HUDEP-2 (cell line): ENCODE measurements around the gene ENOX1.

ENCODE experiments used
- DNase-seq, 76 experiments: peaks; one replicate each; lab custom pipeline; 2025; ENCODE audit not compliant: unreplicated experiment in 76 of 76; lab: John Stamatoyannopoulos, UW

The ENOX1 gene

DNA sequence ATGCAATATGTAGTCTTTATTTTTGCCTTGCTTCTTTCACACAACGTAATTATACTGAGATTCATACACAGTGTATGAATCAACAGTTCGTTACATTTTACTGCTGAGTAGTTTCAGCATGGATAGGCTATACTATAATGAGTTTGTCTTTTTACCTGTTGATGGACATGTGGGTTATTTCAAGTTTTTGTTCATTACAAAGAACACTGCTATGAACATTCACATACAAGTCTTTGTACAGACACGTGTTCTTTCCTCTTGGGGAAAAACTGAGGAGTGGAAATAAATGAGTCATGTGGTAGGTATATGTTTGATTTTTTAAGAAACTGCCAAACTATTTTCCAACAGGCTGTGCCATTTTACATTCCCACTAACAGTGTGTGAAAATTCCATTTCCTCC is 35.1 kb downstream of the ENOX1 start:
- DNase-seq = no peak

DNA sequence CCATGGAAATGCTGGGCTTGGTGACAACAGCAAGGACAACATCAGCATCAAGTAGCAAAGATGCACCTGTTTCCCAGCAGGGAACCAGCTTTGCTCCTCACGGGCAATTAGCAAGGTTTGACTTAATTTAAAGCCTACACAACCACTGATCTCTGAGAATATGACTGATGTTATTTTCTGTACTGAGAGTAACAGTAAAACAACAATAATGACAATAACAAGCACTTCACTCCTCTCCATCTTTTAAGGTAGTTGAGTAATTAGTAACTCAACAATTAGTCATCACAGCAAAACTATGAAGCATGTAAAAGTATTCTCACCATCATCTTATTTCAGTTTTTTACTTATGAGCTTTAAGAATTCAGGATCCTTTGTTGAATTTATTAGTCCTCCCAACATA is 37.3 kb downstream of the ENOX1 start:
- DNase-seq = no peak

DNA sequence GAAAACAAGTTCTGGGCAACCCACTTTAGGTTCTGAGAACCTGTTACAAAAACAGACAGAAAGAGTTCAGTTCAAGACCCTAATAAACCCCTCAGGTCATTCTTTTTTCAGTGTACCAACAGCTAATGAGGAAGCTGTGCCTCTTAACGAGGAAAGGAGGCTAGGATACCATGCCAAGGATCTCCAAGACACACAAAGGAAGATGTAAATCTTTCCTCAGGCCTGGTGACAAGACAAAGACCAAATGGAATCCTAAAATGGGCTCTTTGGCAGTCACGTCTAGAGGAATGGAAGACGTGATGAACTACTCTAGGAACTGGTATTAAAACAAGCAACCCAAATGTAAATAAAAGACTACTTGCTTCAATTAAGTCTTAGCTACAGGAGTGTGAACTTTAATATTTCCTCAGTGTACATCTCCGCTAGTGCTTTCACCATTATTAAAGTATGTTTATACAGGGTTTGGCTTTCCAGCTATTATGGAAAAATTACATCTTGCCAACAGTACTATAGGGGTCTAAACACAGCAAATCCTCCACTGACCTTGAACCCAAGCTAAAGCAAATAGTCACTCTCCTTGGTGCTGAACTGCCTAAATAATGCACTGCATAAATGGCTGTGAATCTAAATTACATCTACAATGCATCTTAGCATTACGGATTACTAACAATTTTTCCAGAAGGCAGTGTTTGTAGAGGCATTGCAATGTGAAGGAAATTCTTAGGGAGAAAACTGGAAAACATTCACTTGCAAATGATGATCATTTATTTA is 42.3 kb downstream of the ENOX1 start:
- DNase-seq = no peak

DNA sequence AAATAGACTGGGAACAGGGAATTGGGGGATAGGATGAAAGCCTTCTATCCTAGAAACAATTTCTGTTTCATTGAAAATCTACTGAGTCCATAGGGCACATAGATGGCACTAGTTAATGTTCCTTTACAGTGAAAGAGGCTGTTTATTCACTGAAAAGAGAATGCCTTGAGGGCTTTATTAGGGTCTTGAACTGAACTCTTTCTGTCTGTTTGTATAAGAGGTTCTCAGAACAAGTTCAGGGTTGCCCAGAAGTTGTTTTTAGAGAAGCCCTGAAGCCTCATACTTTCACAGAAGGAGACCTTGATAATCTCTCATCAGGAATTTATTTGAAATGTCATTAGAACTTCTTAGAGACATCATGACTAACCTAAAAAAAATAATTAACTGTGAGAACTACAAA is 43.9 kb downstream of the ENOX1 start:
- DNase-seq = no peak

DNA sequence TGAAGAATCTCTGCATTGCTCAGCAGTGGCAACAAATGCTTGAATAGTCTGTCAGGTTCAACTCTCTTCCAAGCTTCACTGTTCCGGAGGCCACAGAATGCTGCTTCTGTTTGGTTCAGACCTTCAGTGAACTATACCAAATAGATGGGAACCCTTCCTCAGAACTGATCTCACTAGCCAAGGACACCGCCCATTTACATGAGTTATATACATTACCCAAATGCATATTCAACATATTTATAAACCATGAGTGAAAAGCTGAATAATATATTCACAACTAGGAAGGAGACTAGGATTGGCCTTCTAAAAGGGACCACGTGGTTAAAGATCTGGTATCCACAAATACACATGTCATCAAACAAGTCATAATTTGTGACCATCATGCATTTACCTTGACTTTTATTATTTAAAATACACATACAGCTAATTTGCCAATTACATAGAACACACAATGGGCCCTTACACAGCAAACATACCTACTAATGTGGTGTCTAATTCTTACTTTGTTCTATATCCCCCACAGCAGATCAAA is 49.3 kb downstream of the ENOX1 start:
- DNase-seq = no peak

DNA sequence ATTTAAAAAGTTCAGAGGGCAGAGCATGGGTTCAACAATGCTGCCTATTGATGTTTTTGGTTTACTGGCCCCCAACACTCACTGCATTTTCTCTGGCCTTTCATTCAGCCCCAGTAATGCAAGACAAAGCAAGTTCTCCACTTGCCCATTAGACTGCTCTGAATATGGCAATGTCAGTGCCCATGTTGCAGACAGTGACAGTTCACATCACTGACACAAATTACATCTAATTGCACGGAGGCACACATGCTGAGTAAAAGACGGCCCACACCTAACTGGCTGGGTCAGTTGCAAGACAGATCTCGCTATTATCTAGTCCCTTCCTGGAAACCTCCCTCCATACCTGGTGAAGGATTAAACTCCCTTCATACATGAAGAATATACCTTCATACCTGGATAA is 54.0 kb downstream of the ENOX1 start:
- DNase-seq = no peak

DNA sequence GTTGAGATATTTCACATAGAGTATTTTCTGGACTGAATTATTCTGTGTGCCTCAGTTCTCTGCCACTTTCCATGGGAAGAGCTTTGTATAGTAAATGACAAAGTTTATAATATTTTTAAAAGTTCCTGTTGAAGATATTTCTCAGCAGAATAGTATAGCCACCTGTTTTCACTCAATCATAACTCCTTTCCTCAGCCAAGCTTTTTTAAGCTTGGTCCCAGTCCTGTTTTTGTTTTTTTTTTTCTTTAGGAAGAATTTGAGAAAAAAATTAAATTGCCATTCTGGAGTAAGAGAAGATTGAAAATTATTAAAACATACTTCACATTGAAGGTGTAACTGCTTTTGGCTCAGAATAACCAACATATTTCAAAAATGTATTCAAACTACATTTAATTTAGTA is 55.5 kb downstream of the ENOX1 start:
- DNase-seq = no peak

DNA sequence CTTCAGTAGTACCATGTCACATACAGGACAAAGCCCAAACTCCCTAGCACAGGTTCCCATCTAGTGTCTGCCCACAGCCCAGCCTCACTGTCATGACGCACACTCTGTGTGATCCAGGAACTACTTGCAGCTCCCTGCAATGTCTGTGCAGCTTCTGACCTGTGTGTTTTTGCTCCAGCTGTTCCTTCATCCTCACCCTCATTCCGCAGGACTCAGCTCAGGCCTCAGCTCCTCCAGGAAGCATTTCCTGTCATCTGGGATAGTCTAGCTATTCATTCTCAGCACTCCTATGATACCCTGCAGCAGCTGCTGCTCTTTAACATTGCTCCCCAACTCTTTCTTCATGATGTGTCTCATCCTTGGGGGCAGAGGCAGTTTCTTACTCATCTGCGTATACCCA is 56.1 kb downstream of the ENOX1 start:
- DNase-seq = no peak

DNA sequence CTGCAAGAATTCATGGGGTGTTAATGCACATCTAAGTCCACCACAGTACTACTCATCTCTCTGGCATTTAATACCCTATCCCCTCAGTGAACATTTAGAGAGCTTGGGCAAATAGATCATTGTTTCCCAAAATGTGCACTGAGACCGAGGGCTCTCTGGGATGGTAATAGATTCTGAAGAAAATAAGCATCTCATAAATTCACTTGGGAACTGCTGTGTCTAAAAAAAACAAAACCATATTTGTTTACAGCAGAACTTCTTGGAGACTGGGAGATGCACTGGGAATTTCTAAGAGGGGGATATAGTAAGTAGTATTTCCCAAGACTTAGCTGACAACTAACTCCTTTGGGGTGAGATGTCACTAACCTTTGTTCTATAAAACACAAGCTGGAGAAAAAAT is 58.4 kb downstream of the ENOX1 start:
- no peak for DNase-seq

DNA sequence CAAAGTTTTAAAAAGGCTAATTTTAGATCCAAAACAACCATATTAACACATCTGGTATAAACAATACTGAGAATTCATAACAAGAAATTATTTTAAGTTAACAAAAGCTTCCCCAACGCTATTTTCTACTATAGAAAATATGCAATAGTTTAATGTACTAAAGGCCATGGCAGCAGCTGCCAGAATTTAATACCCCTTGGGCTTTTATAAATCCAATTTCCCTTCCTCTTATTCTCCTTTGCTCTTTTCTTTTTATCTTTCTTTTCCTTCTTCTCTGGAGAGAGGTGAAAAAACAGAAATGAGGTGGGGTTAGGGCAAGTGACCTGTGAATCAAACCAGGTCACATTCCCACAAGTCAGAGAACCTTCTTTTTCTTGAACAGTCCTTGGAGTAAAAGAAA is 58.9 kb downstream of the ENOX1 start:
- no peak for DNase-seq

DNA sequence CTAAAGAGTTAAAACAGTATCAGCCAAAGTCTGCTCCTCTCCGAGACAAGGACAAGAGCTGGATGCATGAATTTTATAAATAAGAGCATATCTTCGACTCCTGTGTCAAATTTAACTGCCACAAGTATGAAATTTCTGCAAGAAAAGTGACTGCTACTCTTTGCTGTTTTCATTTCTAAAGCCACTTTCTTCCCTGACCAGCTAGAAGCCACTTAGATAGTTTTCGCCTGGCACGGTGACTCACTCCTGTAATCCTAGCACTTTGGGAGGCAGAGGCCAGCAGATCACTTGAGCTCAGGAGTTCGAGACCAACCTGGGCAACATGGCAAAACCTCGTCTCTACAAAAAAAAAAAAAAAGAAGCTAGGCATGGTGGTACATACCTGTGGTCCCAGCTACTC is 61.3 kb downstream of the ENOX1 start:
- DNase-seq = no peak

DNA sequence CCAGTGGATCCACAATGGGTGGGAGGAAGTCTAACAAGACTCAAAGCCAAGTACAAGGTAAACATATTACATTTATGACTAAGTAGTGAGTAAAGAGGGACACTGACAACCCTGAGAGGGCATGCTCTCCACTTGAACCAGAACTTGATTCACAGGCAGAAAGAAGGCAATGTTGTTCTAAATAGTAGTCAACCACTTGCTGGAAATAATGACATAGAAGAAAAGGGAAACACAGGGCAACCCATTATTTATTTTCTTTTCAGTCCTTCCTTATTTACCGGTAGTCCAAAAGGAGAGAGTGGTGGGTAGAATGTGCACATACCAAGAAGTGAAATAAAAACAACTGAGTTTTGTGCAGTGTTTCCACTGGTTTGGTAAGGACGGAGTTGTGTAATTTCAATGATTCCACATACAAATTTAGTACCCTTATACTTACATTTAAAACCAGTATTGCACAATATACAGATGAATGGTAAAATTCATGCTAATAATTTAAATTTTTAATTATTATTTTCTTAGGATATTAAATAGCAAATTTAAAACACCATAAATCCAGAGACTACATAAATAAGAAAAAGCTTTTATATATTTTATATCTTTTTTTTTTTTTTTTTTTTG is 65.9 kb downstream of the ENOX1 start:
- DNase-seq = no peak

DNA sequence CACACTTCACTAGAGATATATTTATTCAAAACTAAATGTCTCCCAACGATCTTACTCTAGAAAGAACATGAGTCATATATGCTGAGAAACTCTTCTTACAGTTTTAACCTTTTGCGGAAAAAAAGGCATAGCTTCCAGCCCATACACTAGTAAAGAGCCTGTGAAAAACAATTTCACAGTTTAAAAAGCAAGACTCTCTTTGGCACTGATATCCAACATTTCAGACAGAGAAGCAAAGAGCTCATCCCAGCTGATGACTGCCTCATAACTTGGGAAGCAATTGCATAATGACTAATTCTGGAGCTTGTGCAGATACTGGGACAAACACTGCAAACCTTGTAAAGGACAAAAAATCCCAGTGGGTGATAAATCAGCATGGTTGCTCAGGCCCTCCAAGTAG is 88.0 kb downstream of the ENOX1 start:
- no peak for DNase-seq

DNA sequence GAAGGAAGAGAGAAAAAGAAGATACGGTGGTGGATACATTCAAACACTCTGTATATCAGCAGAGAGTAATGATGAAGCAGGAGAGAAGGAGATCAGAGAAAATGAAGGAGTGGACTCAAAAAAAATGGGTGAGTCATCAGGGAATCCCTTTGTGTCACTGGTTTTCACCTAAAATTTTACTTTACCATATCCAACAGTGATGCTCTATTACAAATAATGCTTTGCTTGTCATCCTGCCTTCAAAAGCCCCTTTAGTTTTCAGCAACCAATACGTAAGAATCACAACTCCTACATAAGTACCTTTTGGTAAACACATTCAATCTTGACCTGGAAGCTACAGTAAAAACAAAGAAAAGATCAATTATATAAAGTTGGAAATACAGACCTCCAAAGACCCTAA is 88.8 kb downstream of the ENOX1 start:
- no peak for DNase-seq

DNA sequence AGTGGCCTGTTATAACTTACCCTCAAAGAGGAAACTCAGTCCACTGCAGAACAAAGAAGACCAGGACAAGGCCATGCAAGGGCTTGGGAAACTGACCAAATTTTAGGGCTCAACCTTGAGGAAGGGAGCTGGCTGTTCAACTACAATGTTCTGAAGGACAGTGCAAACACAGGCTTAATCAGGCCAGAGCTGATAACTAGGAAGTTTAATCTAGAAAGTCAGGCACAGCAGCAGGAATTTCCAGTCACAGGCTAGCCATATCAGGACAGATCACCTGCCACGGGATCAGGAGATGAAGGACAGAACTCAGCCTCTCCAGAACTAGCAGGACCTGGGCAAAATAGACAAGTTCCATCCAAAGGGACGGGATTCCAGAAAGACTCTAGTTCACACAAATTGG is 89.4 kb downstream of the ENOX1 start:
- DNase-seq = no peak

DNA sequence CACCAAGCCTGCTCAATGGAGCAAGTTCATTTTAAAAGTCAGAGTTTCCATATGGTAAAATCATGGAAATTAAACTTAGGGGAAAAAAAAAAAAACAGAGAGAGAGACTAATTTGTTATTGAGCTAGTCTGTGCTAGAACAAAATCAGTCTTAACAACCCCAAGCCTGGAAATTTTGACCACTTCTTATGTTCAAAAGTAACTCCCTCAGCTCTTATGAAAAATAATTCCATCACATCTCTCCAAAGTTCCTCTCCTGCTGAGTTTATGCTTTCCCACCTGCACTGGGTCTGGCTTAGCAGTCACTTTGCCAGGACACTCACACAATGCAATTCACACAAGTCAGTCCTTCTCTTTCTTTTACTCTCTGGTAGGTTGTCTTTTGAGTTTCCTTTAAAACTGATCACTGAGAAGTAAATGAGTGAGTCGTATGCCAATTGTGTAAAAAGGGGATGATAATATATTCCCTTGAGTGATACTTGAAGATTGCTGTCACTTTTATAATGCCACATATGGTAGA is 92.6 kb downstream of the ENOX1 start:
- DNase-seq = no peak

DNA sequence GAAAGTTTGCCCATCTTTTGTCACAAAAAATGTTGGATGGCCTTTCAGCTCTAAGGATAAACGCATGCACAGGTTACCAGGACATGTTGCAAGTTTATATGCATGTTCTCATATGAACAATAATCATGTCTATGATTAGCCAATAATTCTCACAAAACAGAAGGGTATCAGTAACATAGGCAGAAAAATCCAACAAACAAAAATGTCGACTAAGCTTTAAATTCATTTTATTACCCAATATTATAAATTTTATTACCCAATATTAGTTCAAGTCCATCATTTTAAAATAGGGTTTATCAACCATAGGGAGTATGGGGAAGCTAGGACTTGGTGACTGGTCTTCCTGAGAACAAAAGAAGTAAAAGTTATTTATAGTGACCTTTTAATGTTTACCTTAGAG is 93.1 kb downstream of the ENOX1 start:
- no peak for DNase-seq

DNA sequence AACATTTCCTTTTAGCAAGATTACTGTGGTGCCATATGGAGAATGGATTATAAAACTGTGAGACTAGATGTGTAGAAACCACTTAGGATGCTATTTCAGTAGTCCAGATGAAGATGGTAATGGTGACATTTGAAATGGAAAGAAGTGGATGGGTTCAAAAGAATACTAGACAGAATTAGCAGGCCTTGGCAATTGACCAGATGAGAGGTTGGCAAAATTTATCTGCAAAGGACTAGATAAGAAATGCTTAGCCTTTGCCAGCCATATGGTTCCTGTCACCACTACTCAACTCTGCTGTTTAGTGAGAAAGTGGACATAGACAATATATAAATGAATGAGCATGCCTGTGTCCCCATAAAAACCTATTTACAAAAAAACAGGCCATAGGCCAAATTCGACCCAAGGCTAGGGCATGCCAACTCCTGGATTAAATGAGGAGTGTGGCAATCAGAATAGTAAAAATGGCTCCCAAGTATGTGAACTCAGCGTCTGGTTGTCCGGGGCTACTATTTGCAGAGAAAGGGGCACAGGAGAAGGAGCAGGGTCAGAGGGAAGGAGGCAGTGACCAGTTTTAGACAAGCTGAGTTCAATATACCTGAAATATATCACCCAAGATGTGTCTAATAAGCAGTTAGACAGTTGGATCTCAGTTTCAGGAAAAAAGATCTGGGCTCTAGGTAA is 98.4 kb downstream of the ENOX1 start:
- DNase-seq = no peak

DNA sequence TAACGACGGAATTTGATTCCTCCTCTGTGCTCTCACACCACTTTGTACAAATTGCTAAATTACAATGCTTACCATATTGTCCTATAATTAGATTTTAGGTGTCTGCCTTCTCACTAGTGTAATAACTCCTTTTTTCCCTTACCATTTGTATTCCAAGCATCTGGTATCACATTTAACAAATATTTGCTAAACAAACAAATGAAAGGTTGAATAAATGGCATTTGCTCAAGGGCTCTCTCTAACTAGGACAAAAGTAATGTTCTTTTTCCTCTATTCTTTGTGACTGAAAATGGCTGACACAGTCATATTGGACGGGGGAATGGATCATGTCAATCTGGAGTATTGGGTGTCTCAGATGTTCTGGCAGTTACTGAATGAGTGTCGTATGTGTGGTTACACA is 99.7 kb downstream of the ENOX1 start:
- DNase-seq = no peak

DNA sequence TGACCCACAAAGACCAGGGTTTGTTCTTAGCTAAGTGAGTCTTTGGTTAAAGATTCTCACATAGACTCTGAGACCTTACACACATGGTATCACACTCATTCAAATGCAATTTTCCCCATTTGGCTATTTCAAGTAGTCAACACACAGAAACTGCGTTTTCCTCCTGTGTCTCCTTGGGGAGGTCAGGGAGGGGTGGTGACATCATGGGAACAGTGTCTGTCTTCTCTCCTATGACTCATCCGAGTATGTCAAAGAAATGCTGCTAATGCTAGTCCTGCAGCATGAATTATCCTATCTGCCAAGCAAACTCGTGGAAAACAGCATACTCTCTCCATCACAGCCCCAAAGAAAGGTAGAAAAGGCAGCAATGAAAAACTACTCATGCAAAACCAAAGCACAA is 100.2 kb downstream of the ENOX1 start:
- no peak for DNase-seq

DNA sequence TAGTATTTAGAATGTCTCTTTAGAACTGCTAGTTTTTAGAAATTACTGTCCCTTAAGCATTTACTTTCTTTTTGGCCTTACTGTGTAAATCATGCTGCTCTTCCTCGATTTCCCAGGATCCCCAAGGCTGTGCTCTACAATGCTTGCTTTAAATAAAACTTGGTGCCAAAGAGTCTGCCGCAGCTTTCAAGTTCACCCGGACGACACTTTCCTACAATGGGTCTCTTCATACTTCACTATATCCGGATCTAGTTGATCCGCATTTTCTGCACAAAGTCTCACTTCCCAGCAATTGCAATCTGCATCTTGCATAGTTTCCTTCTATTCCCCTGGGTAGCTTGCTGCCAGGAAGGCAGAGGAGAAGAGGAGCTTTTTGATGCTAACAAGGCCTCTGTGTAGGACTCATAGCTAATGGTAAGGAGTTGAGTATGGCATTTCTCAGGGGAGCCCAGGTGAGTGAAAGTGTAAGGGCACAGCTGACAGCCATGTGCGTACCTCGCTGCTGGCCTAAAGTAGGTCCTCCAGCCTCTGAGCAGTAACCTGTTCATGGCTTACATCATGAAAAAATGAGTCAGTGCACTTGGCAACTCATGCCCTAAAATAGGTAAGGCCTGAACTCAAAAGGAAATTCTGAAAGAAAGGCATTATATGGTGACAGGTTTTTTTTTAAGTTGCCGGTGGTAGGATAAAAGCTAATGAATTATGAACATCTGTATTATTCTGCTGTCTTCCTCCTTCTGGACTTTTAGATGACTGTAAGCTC is 101.6 kb downstream of the ENOX1 start:
- no peak for DNase-seq
